ENCODE results near the gene BNIP3.
"Not testable (repeated sequence)": the region's sequence is repeated elsewhere in the genome, so short reads cannot be mapped to it uniquely, and the experiment has no call there.

The BNIP3 gene

GRCh38 chr10:131949908-131950307 lies 31.8 kb downstream of the BNIP3 start:
- not testable (repeated sequence) for H2BK120ac ChIP-seq (ENCODE audit: insufficient read depth, low read length, poor library complexity); H4K91ac ChIP-seq (ENCODE audit: low read depth, low read length); H3K4ac ChIP-seq (ENCODE audit: low read depth, low read length); H2BK5ac ChIP-seq (ENCODE audit: low read depth, low read length, poor library complexity); H3K79me1 ChIP-seq (ENCODE audit: low read length); H3K27me3 ChIP-seq (ENCODE audit: insufficient read depth, low read length); H3K4me1 ChIP-seq (ENCODE audit: control insufficient read depth in 1 of 2, insufficient read depth in 2 of 2, low read length in 2 of 2); H4K8ac ChIP-seq (ENCODE audit: low read depth, low read length); H3K23ac ChIP-seq (ENCODE audit: low read length); H3K18ac ChIP-seq (ENCODE audit: low read length); H3K4me2 ChIP-seq (ENCODE audit: low read length); H3K9ac ChIP-seq (ENCODE audit: low read length); H2AFZ ChIP-seq (ENCODE audit: insufficient read depth, low read length, poor library complexity); H3K14ac ChIP-seq (ENCODE audit: low read length); H3K9me3 ChIP-seq (ENCODE audit: insufficient read depth, low read depth, low read length); H3K27ac ChIP-seq (ENCODE audit: low read depth, low read length); H2AK5ac ChIP-seq (ENCODE audit: low read length); H3K79me2 ChIP-seq (ENCODE audit: control insufficient read depth, insufficient read depth, low read length, poor library complexity); H3K4me3 ChIP-seq (ENCODE audit: low read depth, low read length); H4K12ac ChIP-seq (ENCODE audit: low read depth, low read length); H2BK12ac ChIP-seq (ENCODE audit: low read length)
- WGBS (ENCODE audit: extremely low coverage, insufficient coverage, insufficient read length): no CpG with 5 or more reads among the region's 7 CpGs
- H3K36me3 ChIP-seq (ENCODE audit: control insufficient read depth in 1 of 2, insufficient read depth in 2 of 2, low read length in 2 of 2): peaks cover 64 to 66% of the 10 kb centered on the region in 2 experiments
- DNase-seq: peak in 1 of 2 donors; percentile 11

- Histone ChIP-seq H2AFZ (ENCODE audit: insufficient read depth, low read length, poor library complexity) (no peak overlapping the region), H2BK12ac (ENCODE audit: low read length) (no peak overlapping the region), H3K4ac (ENCODE audit: low read depth, low read length) (no peak overlapping the region), H3K27ac (ENCODE audit: low read depth, low read length) (no peak overlapping the region), H3K27me3 (ENCODE audit: insufficient read depth, low read length) (no peaks in the 10 kb centered on the region), H3K9ac (ENCODE audit: low read length) (no peak overlapping the region), H2BK120ac (ENCODE audit: insufficient read depth, low read length, poor library complexity) (no peak overlapping the region), H3K14ac (ENCODE audit: low read length) (no peak overlapping the region), H3K9me3 (ENCODE audit: insufficient read depth, low read depth, low read length) (peaks cover 3% of the 10 kb centered on the region), H3K18ac (ENCODE audit: low read length) (peak overlapping the region; percentile 10), H2BK5ac (ENCODE audit: low read depth, low read length, poor library complexity) (no peak overlapping the region), H3K4me1 (ENCODE audit: control insufficient read depth in 1 of 2, insufficient read depth in 2 of 2, low read length in 2 of 2) (peaks cover 3 to 7% of the 10 kb centered on the region in 2 experiments), H3K23ac (ENCODE audit: low read length) (no peak overlapping the region), H4K91ac (ENCODE audit: low read depth, low read length) (no peak overlapping the region), H4K12ac (ENCODE audit: low read depth, low read length) (no peak overlapping the region), H3K79me1 (ENCODE audit: low read length) (no peaks in the 10 kb centered on the region), H3K36me3 (ENCODE audit: control insufficient read depth in 1 of 2, insufficient read depth in 2 of 2, low read length in 2 of 2) (peaks cover 64% of the 10 kb centered on the region in 2 experiments), H2AK5ac (ENCODE audit: low read length) (no peak overlapping the region), H3K79me2 (ENCODE audit: control insufficient read depth, insufficient read depth, low read length, poor library complexity) (no peaks in the 10 kb centered on the region), H4K8ac (ENCODE audit: low read depth, low read length) (no peak overlapping the region), H3K4me2 (ENCODE audit: low read length) (no peak overlapping the region), H3K4me3 (ENCODE audit: low read depth, low read length) (no peak overlapping the region)
- DNase-seq: peak in 1 of 2 donors; percentile 66
- no CpG with 5 or more reads among the region's 23 CpGs for WGBS (ENCODE audit: extremely low coverage, insufficient coverage, insufficient read length)
Measured at GRCh38 chr10:131949041-131949862, 32.5 kb downstream of the BNIP3 start.

GRCh38 chr10:131948501-131948900 lies 33.2 kb downstream of the BNIP3 start:
- Histone ChIP-seq H3K9me3 (ENCODE audit: insufficient read depth, low read depth, low read length) (peaks cover 3% of the 10 kb centered on the region), H2AFZ (ENCODE audit: insufficient read depth, low read length, poor library complexity) (no peak overlapping the region), H4K12ac (ENCODE audit: low read depth, low read length) (no peak overlapping the region), H3K79me2 (ENCODE audit: control insufficient read depth, insufficient read depth, low read length, poor library complexity) (no peaks in the 10 kb centered on the region), H3K27ac (ENCODE audit: low read depth, low read length) (no peak overlapping the region), H2BK5ac (ENCODE audit: low read depth, low read length, poor library complexity) (no peak overlapping the region), H3K14ac (ENCODE audit: low read length) (no peak overlapping the region), H3K23ac (ENCODE audit: low read length) (no peak overlapping the region), H4K91ac (ENCODE audit: low read depth, low read length) (no peak overlapping the region), H3K4ac (ENCODE audit: low read depth, low read length) (no peak overlapping the region), H2AK5ac (ENCODE audit: low read length) (no peak overlapping the region), H3K9ac (ENCODE audit: low read length) (no peak overlapping the region), H3K27me3 (ENCODE audit: insufficient read depth, low read length) (no peaks in the 10 kb centered on the region), H3K79me1 (ENCODE audit: low read length) (no peaks in the 10 kb centered on the region), H2BK120ac (ENCODE audit: insufficient read depth, low read length, poor library complexity) (no peak overlapping the region), H4K8ac (ENCODE audit: low read depth, low read length) (no peak overlapping the region), H3K36me3 (ENCODE audit: control insufficient read depth in 1 of 2, insufficient read depth in 2 of 2, low read length in 2 of 2) (peaks cover 58 to 61% of the 10 kb centered on the region in 2 experiments), H3K4me2 (ENCODE audit: low read length) (no peak overlapping the region), H3K4me1 (ENCODE audit: control insufficient read depth in 1 of 2, insufficient read depth in 2 of 2, low read length in 2 of 2) (peaks cover 3 to 7% of the 10 kb centered on the region in 2 experiments), H2BK12ac (ENCODE audit: low read length) (no peak overlapping the region), H3K4me3 (ENCODE audit: low read depth, low read length) (no peak overlapping the region), H3K18ac (ENCODE audit: low read length) (no peak overlapping the region)
- DNase-seq: no peak
- WGBS (ENCODE audit: extremely low coverage, insufficient coverage, insufficient read length): no CpG with 5 or more reads among the region's 6 CpGs

- Histone ChIP-seq H3K27ac (ENCODE audit: low read depth, low read length) (no peak overlapping the region), H4K12ac (ENCODE audit: low read depth, low read length) (no peak overlapping the region), H2BK12ac (ENCODE audit: low read length) (no peak overlapping the region), H3K79me2 (ENCODE audit: control insufficient read depth, insufficient read depth, low read length, poor library complexity) (no peaks in the 10 kb centered on the region), H3K9ac (ENCODE audit: low read length) (no peak overlapping the region), H4K8ac (ENCODE audit: low read depth, low read length) (no peak overlapping the region), H3K4me1 (ENCODE audit: control insufficient read depth in 1 of 2, insufficient read depth in 2 of 2, low read length in 2 of 2) (peaks cover 3 to 7% of the 10 kb centered on the region in 2 experiments), H3K79me1 (ENCODE audit: low read length) (no peaks in the 10 kb centered on the region), H3K4me3 (ENCODE audit: low read depth, low read length) (no peak overlapping the region), H3K36me3 (ENCODE audit: control insufficient read depth in 1 of 2, insufficient read depth in 2 of 2, low read length in 2 of 2) (peaks cover 59 to 60% of the 10 kb centered on the region in 2 experiments), H2BK5ac (ENCODE audit: low read depth, low read length, poor library complexity) (no peak overlapping the region), H2AFZ (ENCODE audit: insufficient read depth, low read length, poor library complexity) (no peak overlapping the region), H4K91ac (ENCODE audit: low read depth, low read length) (no peak overlapping the region), H3K14ac (ENCODE audit: low read length) (no peak overlapping the region), H3K23ac (ENCODE audit: low read length) (no peak overlapping the region), H3K18ac (ENCODE audit: low read length) (no peak overlapping the region), H3K27me3 (ENCODE audit: insufficient read depth, low read length) (no peaks in the 10 kb centered on the region), H2BK120ac (ENCODE audit: insufficient read depth, low read length, poor library complexity) (no peak overlapping the region), H2AK5ac (ENCODE audit: low read length) (no peak overlapping the region), H3K4ac (ENCODE audit: low read depth, low read length) (no peak overlapping the region), H3K9me3 (ENCODE audit: insufficient read depth, low read depth, low read length) (peaks cover 3% of the 10 kb centered on the region), H3K4me2 (ENCODE audit: low read length) (no peak overlapping the region)
- WGBS (ENCODE audit: extremely low coverage, insufficient coverage, insufficient read length): 100% methylated on average over 1 of the region's 18 CpGs
- no peak for DNase-seq
Measured at GRCh38 chr10:131947631-131948347, 33.9 kb downstream of the BNIP3 start.
